Neuron (in vitro differentiated cells): ENCODE data around the gene POLR3K.
"Not testable (repeated sequence)": the region's sequence is repeated elsewhere in the genome, so short reads cannot be mapped to it uniquely, and the experiment has no call there.

Source experiments
- H2AFZ ChIP-seq: one replicate; pipeline ENCODE4 v1.6.1; 2013; ENCODE audit warnings: low read depth, mild to moderate bottlenecking, inconsistent platforms, low read length, moderate library complexity
- H3K27me3 ChIP-seq: one replicate; pipeline ENCODE4 v1.6.1; 2013; ENCODE audit warnings: low read length; ENCODE audit not compliant: insufficient read depth
- H3K36me3 ChIP-seq: one replicate; pipeline ENCODE4 v1.6.1; 2013; ENCODE audit warnings: low read length; ENCODE audit not compliant: insufficient read depth
- H3K4me1 ChIP-seq: one replicate; pipeline ENCODE4 v1.6.1; 2013; ENCODE audit warnings: low read length; ENCODE audit not compliant: insufficient read depth
- H3K4me3 ChIP-seq: 2 replicates; pipeline ENCODE4 v1.5.1; 2013; ENCODE audit warnings: mild to moderate bottlenecking, low read length, moderate library complexity
- H3K9me3 ChIP-seq: one replicate; pipeline ENCODE4 v1.6.1; 2013; ENCODE audit warnings: low read length

The POLR3K gene

DNA sequence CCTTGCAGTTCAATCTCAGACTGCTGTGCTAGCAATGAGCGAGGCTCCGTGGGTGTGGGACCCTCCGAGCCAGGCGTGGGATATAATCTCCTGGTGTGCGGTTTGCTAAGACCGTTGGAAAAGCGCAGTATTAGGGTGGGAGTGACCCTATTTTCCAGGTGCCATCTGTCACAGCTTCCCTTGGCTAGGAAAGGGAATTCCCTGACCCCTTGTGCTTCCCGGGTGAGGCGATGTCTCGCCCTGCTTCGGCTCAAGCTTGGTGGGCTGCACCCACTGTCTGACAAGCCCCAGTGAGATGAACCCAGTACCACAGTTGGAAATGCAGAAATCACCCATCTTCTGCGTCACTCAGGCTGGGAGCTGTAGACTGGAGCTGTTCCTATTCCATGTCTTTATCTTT is 32.5 kb downstream of the POLR3K start:
- H3K36me3 ChIP-seq, H3K4me3 ChIP-seq, H3K9me3 ChIP-seq, H3K4me1 ChIP-seq, H2AFZ ChIP-seq, H3K27me3 ChIP-seq: not testable (repeated sequence)

DNA sequence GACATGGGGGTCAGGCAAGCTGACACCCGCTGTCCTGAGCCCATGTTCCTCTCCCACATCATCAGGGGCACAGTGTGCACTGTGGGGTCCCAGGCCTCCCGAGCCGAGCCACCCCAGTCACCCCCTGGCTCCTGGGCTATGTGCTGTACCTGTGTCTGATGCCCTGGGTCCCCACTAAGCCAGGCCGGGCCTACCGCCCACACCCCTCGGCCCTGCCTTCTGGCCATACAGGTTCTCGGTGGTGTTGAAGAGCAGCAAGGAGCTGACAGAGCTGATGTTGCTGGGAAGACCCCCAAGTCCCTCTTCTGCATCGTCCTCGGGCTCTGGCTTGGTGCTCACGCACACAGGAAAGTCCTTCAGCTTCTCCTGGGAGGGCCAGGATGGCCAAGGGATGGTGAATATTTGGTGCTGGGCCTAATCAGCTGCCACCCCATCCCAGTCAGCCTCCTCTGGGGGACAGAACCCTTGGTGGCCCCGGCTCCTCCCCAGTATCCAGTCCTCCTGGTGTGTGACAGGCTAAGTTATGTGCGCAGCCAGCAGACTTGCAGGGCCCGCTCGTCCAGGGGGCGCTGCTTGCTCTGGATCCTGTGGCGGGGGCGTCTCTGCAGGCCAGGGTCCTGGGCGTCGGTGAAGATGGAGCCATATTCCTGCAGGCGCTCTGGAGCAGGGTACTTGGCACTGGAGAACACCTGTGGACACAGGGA is 36.2 kb downstream of the POLR3K start:
- not testable (repeated sequence) for H3K4me3 ChIP-seq, H3K27me3 ChIP-seq, H3K4me1 ChIP-seq, H2AFZ ChIP-seq, H3K36me3 ChIP-seq, H3K9me3 ChIP-seq

DNA sequence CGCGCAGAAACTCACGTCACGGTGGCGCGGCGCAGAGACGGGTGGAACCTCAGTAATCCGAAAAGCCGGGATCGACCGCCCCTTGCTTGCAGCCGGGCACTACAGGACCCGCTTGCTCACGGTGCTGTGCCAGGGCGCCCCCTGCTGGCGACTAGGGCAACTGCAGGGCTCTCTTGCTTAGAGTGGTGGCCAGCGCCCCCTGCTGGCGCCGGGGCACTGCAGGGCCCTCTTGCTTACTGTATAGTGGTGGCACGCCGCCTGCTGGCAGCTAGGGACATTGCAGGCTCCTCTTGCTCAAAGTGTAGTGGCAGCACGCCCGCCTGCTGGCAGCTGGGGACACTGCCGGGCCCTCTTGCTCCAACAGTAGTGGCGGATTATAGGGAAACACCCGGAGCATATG is 42.6 kb downstream of the POLR3K start:
- not testable (repeated sequence) for H3K4me1 ChIP-seq, H3K36me3 ChIP-seq, H3K9me3 ChIP-seq, H2AFZ ChIP-seq, H3K27me3 ChIP-seq, H3K4me3 ChIP-seq

DNA sequence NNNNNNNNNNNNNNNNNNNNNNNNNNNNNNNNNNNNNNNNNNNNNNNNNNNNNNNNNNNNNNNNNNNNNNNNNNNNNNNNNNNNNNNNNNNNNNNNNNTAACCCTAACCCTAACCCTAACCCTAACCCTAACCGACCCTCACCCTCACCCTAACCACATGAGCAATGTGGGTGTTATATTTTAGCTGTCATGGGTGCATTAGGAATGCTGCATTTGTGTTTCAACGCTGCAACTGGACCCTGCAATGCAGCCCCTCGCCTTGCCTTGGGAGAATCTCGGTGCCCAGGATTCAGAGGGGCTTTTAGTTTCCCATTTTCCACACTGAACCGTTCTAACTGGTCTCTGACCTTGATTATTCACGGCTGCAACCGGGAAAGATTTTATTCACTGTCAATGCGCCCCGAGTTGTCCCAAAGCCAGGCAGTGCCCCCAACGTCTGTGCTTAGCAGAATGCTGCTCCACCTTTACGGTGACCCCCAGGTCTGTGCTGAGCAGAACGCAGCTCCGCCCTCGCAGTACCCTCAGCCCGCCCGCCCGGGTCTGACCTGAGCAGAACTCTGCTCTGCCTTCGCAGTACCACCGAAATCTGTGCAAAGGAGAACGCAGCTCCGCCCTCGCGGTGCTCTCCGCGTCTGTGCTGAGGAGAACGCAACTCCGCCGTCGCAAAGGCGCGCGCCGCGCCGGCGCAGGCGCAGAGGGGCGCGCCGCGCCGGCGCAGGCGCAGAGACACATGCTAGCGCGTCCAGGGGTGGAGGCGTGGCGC is 43.3 kb downstream of the POLR3K start:
- Histone ChIP-seq H3K36me3 (no peaks in the 10 kb centered on the region), H3K4me3 (peak overlapping the region; percentile 45), H3K27me3 (no peaks in the 10 kb centered on the region), H3K4me1 (no peaks in the 10 kb centered on the region), H2AFZ (no peak overlapping the region), H3K9me3 (no peaks in the 10 kb centered on the region)
